IPS DF 6.9 (cell line): ENCODE results near the gene IGSF9B.

ENCODE experiments used
- DNase-seq: peaks from one replicate; pipeline ENCODE4 v3.0.0-alpha.2; 2013; ENCODE audit warnings: low read depth, low spot score
- H3K27ac ChIP-seq: one replicate; pipeline ENCODE4 v1.5.1; 2013; ENCODE audit warnings: low read length, control low read depth
- H3K27me3 ChIP-seq: 2 replicates; pipeline ENCODE4 v1.6.1; 2013; ENCODE audit warnings: mild to moderate bottlenecking, low read length; ENCODE audit not compliant: control insufficient read depth, insufficient read depth
- H3K36me3 ChIP-seq: 2 replicates; pipeline ENCODE4 v1.6.1; 2013; ENCODE audit warnings: low read length; ENCODE audit not compliant: control insufficient read depth, insufficient read depth
- H3K4me1 ChIP-seq: 2 replicates; pipeline ENCODE4 v1.6.1; 2013; ENCODE audit warnings: low read length; ENCODE audit not compliant: control insufficient read depth, insufficient read depth
- H3K4me3 ChIP-seq: 2 replicates; pipeline ENCODE4 v1.5.1; 2013; ENCODE audit warnings: mild to moderate bottlenecking, low read length
- H3K9me3 ChIP-seq: 2 replicates; pipeline ENCODE4 v1.6.1; 2013; ENCODE audit warnings: low read length, inconsistent platforms; ENCODE audit not compliant: control insufficient read depth, insufficient read depth
- WGBS: extraction: QIAGEN DNeasy Blood & Tissue Kit; methylation state at CpG from one replicate; pipeline ENCODE4 v1.1.7; 2013; ENCODE audit warnings: mixed read lengths, missing lambda C conversion rate; ENCODE audit not compliant: insufficient read length, insufficient coverage; 5-methylcytosine and 5-hydroxymethylcytosine counted together

The IGSF9B gene

DNA sequence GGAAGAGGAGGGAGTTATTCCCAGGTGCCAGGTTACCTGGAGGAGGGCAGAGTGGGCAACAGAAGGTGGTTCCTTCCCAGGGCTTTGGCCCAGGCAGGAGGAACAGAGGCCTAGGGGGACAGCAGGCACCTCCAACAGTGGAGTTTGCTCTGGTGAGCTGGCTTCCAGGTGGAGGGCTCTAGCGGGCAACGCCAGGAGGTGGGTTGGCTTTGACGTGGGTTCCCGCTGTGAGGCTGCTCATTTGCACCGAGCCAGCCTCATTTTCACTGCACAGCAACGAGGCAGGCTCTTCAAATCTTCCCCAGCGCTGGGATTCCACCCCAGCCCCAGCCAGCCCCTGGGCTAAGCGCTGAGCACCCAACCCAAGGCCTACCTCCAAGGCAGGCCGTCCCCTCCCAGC is 8.1 kb downstream of the IGSF9B start:
- Histone ChIP-seq H3K9me3 (no peaks in the 10 kb centered on the region), H3K36me3 (0 out of 2 replicates have a peak, but pooled peaks cover 3% of the 10 kb centered on the region), H3K27me3 (no peaks in the 10 kb centered on the region), H3K4me3 (no peak overlapping the region), H3K27ac (no peak overlapping the region), H3K4me1 (peaks cover 34% of the 10 kb centered on the region)
- no CpG with 5 or more reads among the region's 9 CpGs for WGBS
- DNase-seq = no peak

DNA sequence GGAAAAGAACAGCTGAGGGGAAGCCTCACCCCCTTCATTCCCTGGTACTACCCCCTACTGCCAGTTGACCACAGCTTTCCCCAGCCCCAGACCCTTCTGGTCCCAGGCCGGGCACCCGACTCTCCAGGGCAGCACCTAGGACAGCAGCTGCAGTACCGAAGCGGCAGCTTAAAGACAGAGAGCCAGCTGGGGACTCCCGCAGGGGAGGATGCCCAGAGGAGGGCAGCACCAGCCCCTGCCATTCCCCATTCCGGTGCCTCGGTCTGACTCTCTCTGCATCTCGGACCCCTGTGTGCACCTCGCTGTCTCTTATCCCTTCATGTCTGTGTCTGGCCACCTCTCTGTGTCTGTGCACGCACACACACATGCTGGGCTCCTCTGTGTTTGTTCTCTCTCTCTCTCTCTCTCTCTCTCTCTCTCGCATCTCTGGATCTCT is 9.4 kb downstream of the IGSF9B start:
- no peak for DNase-seq
- peaks cover 31% of the 10 kb centered on the region for H3K4me1 ChIP-seq
- no peaks in the 10 kb centered on the region for H3K27me3 ChIP-seq
- no peak overlapping the region for H3K27ac ChIP-seq
- H3K4me3 ChIP-seq = no peak overlapping the region
- no peaks in the 10 kb centered on the region for H3K9me3 ChIP-seq
- 0 out of 2 replicates have a peak, but pooled peaks cover 3% of the 10 kb centered on the region for H3K36me3 ChIP-seq
- WGBS = no CpG with 5 or more reads among the region's 11 CpGs

DNA sequence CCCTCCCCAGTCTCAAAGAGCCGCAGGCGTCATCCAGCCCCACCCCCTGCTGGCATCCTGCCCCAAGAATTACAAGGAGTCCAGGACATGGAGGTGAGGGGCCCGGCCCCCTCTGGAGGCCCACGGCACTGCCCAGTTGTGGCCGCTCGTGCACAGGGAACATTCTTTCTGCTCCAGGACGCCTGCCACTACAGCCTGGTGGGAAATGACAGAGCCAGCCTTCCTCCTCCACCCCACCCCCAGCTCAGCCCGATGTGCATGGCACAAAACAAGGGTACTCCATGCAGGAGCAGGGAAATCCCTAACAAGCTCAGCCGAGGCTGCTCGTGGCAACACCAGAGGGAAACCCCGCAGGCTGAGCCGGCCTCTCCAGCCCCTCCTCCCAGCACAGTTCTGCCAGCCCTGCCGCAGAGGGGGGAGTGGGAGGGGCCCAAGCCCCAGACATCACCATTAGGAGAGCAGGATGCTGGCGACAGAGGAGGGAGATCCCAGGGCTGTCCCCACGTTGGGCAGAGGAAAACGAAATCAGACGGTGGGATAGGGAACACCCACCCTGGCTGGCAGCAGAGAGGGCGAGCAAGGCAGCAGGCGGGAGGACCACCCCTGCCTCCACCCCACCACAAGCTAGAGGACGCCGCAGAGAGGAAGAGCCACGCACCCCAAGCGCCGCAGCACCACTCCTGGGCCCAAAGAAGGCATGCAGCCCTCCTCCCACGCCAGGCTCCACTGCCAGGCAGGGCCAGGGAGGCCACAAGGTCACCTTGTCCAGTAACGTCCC is 10.0 kb downstream of the IGSF9B start:
- H3K27me3 ChIP-seq = no peaks in the 10 kb centered on the region
- WGBS = no CpG with 5 or more reads among the region's 26 CpGs
- no peak overlapping the region for H3K4me3 ChIP-seq
- 0 out of 2 replicates have a peak, but pooled peaks cover 3% of the 10 kb centered on the region for H3K36me3 ChIP-seq
- H3K27ac ChIP-seq = no peak overlapping the region
- no peak for DNase-seq
- peaks cover 26% of the 10 kb centered on the region for H3K4me1 ChIP-seq
- H3K9me3 ChIP-seq = no peaks in the 10 kb centered on the region

DNA sequence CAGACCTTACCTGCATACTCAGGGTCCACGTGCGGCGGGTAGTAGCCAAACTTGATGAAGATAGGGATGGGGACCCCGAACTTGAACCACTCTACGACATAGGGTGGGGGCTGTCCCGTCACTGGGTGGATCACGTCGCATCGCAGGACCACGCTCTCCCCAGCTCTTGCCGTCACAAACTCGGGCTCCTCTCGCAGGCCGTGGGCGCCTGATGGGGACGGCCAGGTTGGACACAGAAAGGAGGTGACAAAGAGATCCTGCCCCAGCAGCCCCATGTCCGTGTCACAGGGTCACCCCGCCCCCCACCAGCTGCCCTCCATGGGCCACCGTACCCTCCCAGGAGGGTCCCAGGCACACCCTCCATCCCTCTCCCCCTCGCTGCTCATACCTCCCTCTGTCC is 10.7 kb downstream of the IGSF9B start:
- Histone ChIP-seq H3K27ac (no peak overlapping the region), H3K4me3 (no peak overlapping the region), H3K9me3 (no peaks in the 10 kb centered on the region), H3K36me3 (0 out of 2 replicates have a peak, but pooled peaks cover 3% of the 10 kb centered on the region), H3K4me1 (peaks cover 22% of the 10 kb centered on the region), H3K27me3 (no peaks in the 10 kb centered on the region)
- DNase-seq = no peak
- no CpG with 5 or more reads among the region's 20 CpGs for WGBS

DNA sequence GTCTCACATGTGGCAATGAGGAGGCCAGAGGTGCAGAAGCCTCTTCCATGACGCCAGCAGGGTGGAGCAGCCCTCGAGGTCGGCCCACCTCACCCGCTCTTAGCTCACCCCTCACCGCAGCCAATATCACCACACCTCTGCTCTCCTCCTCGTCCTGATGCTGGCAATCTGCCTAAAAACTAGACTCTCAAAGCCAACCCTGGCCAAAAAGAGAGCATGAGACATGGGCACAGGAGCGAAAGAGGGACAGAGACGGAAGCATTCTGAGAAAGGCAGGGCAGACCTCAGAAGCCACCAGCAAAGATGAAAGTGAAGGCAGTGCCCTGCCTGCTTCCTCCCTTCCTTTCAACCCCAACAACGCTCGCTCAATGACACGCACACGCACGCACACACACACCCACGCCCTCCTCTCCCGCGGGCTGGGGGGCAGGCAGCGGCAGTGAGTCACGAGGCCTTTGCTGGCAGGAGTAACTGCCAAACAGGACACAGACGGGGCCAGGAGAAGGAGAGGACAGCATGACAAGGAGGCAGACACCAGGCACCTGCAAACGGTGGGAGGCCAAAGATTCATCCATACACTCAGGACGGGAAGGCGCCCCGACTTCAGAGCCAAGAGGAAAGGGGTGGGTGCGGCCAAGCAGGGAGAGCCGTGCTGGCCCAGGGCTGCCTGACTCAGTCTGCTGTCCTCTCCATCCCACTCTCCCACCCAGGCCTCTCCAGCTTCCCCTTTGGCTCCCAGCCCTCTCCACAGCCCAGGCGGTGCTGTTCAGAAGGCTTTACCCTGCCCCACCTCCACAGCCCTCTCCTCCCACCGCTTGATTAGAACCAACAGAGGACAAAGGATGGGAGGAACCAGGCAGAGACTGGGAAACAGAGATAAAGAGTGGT is 11.4 kb downstream of the IGSF9B start:
- Histone ChIP-seq H3K27ac (no peak overlapping the region), H3K4me1 (peaks cover 18% of the 10 kb centered on the region), H3K36me3 (0 out of 2 replicates have a peak, but pooled peaks cover 3% of the 10 kb centered on the region), H3K27me3 (no peaks in the 10 kb centered on the region), H3K4me3 (no peak overlapping the region), H3K9me3 (no peaks in the 10 kb centered on the region)
- 100% methylated on average over 6 of the region's 27 CpGs for WGBS
- no peak for DNase-seq

DNA sequence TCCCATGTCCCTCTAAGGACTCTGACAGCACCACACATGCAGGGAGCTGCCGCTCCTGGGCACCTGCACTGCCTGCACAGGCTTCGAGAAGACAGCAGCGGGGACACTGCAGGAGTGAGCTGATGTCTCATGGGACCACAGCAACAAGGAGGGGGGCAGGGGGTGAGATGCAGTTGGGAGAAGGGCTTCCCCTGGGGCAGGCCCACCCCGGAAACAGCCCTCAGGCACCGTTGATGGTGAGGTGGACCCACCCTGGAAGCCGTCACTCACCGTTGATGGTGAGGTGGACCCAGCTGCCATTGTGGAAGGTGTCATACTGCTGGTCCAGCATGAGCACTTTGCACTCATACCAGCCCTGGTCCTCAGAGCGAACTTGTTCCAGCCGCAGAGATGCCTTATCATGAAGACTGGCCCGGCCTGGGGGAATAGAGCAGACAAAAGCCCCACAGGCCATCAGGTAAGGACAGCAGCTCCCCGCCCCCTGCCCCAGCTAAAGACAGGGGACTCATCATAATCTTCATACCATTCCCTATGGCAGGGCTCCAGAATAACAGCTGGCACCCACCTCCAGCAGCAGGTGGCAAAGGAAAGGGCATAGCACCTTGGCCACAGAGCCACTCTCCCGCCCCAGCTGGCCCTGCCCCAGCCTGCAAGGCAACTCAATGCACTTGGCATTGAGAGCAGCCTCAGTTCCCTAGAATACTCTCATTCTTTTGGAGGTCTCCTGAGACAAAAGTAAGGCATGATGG is 12.6 kb downstream of the IGSF9B start:
- no peak for DNase-seq
- Histone ChIP-seq H3K27ac (no peak overlapping the region), H3K4me3 (no peak overlapping the region), H3K27me3 (no peaks in the 10 kb centered on the region), H3K4me1 (peaks cover 14% of the 10 kb centered on the region), H3K9me3 (no peaks in the 10 kb centered on the region), H3K36me3 (peaks cover 5% of the 10 kb centered on the region; the same call in 1 of the 2 replicates)
- no CpG with 5 or more reads among the region's 12 CpGs for WGBS

DNA sequence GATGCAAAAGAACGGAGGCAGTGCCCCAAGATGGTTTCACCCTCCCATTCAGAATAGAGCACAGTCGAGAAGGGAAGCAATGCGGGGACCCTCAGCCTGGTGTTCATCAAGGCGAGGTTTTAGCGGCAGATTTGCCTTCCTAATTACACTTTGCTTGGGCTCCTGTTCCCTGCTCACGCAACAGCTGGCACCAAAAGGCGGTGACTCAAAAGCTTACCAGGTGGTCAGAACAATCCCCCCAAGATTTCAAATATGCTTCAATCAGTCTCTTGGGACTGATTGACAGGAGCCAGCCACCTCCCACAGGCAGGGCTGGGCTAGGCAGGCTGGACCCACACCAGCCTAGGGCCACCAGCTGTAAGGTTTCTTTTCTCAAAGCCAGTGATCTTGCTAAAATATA is 14.2 kb downstream of the IGSF9B start:
- no CpG with 5 or more reads among the region's 7 CpGs for WGBS
- H3K27ac ChIP-seq = no peak overlapping the region
- no peaks in the 10 kb centered on the region for H3K27me3 ChIP-seq
- H3K4me3 ChIP-seq = no peak overlapping the region
- DNase-seq = no peak
- H3K4me1 ChIP-seq = peaks cover 7% of the 10 kb centered on the region
- no peaks in the 10 kb centered on the region for H3K9me3 ChIP-seq
- H3K36me3 ChIP-seq = peaks cover 8% of the 10 kb centered on the region; the same call in 1 of the 2 replicates

DNA sequence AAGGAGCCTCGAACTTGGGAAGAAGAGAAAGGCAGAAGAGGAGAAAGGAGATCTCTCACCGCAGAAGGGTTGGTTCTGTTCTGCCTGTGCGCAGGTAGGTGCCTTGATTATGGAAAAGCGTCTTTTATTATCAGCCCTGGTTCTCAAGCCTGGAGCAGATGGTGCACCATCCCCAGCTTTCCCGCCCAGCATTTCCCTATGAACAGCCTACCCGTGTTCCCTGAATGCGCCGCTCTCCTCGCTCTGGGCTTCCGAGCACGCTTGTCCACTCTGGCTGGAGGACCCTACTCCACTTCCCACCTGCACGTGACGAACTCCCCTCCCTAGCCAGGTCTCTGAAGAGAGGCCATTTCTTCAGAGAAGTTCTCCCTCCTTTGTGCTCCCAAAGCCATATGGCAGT is 15.2 kb downstream of the IGSF9B start:
- Histone ChIP-seq H3K36me3 (peaks cover 13% of the 10 kb centered on the region), H3K4me1 (peaks cover under 1% of the 10 kb centered on the region; the same call in 1 of the 2 replicates)

DNA sequence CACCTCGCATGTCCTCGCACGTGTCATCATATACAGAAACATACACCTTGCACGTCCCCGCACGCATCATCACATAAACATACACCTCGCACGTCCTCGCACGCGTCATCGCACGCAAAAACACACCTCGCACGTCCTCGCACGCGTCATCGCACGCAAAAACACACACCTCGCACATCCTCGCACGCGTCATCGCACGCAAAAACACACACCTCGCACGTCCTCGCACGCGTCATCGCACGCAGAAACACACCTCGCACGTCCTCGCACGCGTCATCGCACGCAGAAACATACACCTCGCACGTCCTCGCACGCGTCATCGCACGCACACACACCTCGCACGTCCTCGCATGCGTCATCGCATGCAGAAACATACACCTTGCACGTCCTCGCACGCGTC is 16.7 kb downstream of the IGSF9B start:
- over 99% methylated on average over 47 of the region's 56 CpGs for WGBS
- H3K9me3 ChIP-seq = no peaks in the 10 kb centered on the region
- H3K36me3 ChIP-seq = peaks cover 25% of the 10 kb centered on the region
- H3K4me1 ChIP-seq = no peaks in the 10 kb centered on the region
- no peak overlapping the region for H3K27ac ChIP-seq
- H3K4me3 ChIP-seq = no peak overlapping the region
- no peak for DNase-seq
- H3K27me3 ChIP-seq = no peaks in the 10 kb centered on the region

More for the DNA sequence above, 15.2 kb downstream of the IGSF9B start:
- Histone ChIP-seq H3K27ac (no peak overlapping the region), H3K9me3 (no peaks in the 10 kb centered on the region), H3K4me3 (no peak overlapping the region), H3K27me3 (no peaks in the 10 kb centered on the region)
- no CpG with 5 or more reads among the region's 13 CpGs for WGBS
- DNase-seq = no peak

DNA sequence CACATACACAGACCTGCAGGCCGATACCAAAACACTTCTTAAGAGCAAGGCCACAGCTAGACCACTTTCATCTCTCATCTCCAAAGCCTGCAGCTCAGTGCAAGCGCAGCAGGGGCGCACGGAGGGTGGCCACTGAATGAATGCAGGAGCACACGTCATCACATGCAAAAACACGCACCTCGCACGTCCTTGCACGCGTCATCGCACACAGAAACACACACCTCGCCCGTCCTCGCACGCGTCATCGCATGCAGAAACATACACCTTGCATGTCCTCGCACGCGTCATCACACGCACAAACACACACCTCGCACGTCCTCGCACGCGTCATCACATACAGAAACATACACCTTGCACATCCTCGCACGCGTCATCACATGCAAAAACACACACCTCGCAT is 17.2 kb downstream of the IGSF9B start:
- peaks cover 26% of the 10 kb centered on the region for H3K36me3 ChIP-seq
- WGBS = over 99% methylated on average over 18 of the region's 30 CpGs
- H3K4me1 ChIP-seq = no peaks in the 10 kb centered on the region
- H3K4me3 ChIP-seq = no peak overlapping the region
- DNase-seq = no peak
- H3K27ac ChIP-seq = no peak overlapping the region
- H3K27me3 ChIP-seq = no peaks in the 10 kb centered on the region
- H3K9me3 ChIP-seq = no peaks in the 10 kb centered on the region
